NT2/D1 (cell line): ENCODE data around the gene TNFSF4.
A peak's percentile ranks its signal among the peaks of the same experiment; 100 is the strongest.

Source experiments
- DNase-seq: peaks from one replicate; pipeline ENCODE4 v3.0.0-alpha.2; 2011; ENCODE audit warnings: low read depth, low spot score
- H3K27me3 ChIP-seq: 2 replicates; pipeline ENCODE4 v1.6.0; 2011; ENCODE audit warnings: mild to moderate bottlenecking; ENCODE audit not compliant: insufficient read length, insufficient read depth
- H3K36me3 ChIP-seq: 2 replicates; pipeline ENCODE4 v1.6.1; 2011; ENCODE audit warnings: mild to moderate bottlenecking, low read length, mixed read lengths; ENCODE audit not compliant: insufficient read depth, insufficient read length
- H3K4me1 ChIP-seq: 2 replicates; pipeline ENCODE4 v1.5.1; 2011; ENCODE audit not compliant: insufficient read depth, insufficient read length
- H3K4me3 ChIP-seq: 2 replicates; pipeline ENCODE4 v1.5.1; 2011; ENCODE audit warnings: low read depth; ENCODE audit not compliant: insufficient read length
- H3K9ac ChIP-seq: 2 replicates; pipeline ENCODE4 v1.6.0; 2011; ENCODE audit warnings: low read depth; ENCODE audit not compliant: insufficient read length
- H3K9me3 ChIP-seq: 2 replicates; pipeline ENCODE4 v1.5.1; 2011; ENCODE audit warnings: mild to moderate bottlenecking, low read length; ENCODE audit not compliant: insufficient read depth
- SUZ12 ChIP-seq: IDR thresholded peaks from 2 replicates; pipeline ENCODE4 v1.6.1; 2011; ENCODE audit not compliant: insufficient read length, insufficient read depth; ENCODE audit errors: extremely low read depth
- YY1 ChIP-seq: IDR thresholded peaks from 2 replicates; pipeline ENCODE4 v1.6.1; 2011; ENCODE audit not compliant: insufficient read length, insufficient read depth
- ZNF274 ChIP-seq: IDR thresholded peaks from 2 replicates; pipeline ENCODE4 v1.6.1; 2011; ENCODE audit warnings: mild to moderate bottlenecking, low read depth, low read length

Gene TNFSF4, protein sequence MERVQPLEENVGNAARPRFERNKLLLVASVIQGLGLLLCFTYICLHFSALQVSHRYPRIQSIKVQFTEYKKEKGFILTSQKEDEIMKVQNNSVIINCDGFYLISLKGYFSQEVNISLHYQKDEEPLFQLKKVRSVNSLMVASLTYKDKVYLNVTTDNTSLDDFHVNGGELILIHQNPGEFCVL

DNA sequence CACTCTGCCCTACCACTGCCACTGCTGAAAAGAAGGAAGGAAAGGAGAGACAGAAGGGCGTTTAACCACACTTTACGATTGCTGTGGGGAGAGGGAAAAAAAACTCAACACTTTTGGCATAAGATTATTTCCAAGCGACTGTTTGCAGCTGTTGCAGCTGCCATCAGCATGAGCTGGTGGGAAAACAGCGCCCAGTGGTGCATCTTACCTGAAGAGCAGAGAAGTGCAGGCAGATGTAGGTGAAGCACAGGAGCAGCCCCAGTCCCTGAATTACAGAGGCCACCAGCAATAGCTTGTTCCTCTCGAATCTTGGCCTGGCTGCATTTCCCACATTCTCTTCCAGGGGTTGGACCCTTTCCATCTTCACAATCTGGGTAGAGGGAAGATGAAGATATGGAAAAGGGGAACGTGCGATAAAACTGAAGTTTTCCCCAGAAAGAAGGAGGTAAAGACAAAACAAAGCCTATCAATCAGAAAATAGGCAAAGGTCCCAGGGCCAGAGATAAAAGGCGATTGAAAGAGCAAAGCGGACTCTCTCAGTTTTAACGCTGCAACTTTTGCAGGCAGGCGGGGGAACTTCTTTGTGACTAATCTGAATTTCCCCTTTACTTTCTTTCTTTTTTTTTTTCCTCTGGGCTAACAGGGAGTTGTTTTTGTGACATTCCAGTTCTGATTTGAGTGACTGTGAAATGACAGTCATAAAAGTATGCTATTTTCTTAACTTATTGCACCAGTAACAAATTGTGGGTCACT, at the start of gene TNFSF4:
TSS of gene TNFSF4 (minus strand) at position 516 of the 753 bp plus-strand sequence. CDS start at position 361, 155 bp downstream.
- Histone ChIP-seq H3K4me1 (no peaks in the 10 kb centered on the region), H3K9me3 (no peaks in the 10 kb centered on the region), H3K9ac (no peak within 1 kb of the TSS), H3K27me3 (no peaks in the 10 kb centered on the region), H3K4me3 (no peak within 1 kb of the TSS), H3K36me3 (no peaks in the 10 kb centered on the region)
- TF ChIP-seq YY1 (no peak), SUZ12 (no peak), ZNF274 (no peak)
- no peak for DNase-seq

DNA sequence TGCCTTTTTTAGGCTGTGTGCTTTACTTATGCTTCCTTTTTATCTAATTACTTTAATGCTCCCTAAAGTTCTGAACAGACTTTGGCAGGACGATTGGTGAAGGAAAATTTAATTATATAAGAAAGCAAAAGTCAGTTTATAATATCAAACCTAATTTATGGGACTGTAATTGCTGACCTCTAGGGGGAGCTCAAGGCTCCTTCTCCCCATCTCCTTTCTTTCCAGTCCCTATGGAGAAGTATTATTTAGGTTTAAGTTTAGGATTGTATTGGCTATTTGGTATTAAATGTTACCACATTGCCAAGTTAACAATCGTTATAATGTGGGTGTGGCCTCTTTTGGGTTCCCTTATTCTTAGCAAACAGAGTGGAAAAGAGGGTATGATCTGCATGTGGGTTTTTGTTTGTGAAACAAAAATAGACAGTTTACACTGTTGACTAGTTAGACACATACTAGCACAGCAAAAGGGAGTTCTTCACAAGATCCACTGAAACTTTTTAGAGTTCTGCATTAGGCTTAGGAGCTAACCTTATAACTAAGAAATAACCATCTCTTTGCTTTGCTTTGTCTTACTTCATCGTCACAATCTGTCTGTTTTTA, 48.2 kb upstream of the TNFSF4 start:
- TF ChIP-seq YY1 (no peak), SUZ12 (no peak), ZNF274 (no peak)
- Histone ChIP-seq H3K27me3 (no peaks in the 10 kb centered on the region), H3K4me1 (peaks cover 2% of the 10 kb centered on the region), H3K9ac (no peak overlapping the region), H3K9me3 (no peaks in the 10 kb centered on the region; the same call in 1 of the 2 replicates), H3K36me3 (no peaks in the 10 kb centered on the region), H3K4me3 (no peak overlapping the region)
- DNase-seq = peak; percentile 43

DNA sequence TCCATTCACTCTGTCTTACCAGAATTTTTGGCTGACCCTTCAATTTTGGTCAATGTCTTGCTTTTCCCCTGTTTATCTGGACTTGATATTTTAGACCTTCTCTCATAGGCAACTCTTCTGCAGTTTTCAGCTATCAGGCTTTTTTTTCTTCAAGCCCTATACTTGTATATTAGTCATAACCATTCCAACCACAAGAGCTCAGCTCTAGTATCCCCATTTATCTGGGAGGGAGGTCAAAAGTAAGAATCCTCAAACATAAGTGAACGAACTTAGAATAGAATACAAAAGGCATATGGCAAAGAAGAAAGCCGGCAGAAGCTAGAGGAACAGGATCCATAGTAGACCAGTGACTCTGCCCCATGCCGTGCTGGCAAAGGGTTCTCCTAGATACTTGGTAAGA, 45.9 kb upstream of the TNFSF4 start:
- no peaks in the 10 kb centered on the region for H3K27me3 ChIP-seq
- no peaks in the 10 kb centered on the region for H3K4me1 ChIP-seq
- H3K9me3 ChIP-seq = no peaks in the 10 kb centered on the region
- H3K36me3 ChIP-seq = no peaks in the 10 kb centered on the region
- no peak for TF ChIP-seq YY1
- TF ChIP-seq ZNF274 = no peak
- TF ChIP-seq SUZ12 = no peak
- no peak overlapping the region for H3K4me3 ChIP-seq
- no peak for DNase-seq
- no peak overlapping the region for H3K9ac ChIP-seq

DNA sequence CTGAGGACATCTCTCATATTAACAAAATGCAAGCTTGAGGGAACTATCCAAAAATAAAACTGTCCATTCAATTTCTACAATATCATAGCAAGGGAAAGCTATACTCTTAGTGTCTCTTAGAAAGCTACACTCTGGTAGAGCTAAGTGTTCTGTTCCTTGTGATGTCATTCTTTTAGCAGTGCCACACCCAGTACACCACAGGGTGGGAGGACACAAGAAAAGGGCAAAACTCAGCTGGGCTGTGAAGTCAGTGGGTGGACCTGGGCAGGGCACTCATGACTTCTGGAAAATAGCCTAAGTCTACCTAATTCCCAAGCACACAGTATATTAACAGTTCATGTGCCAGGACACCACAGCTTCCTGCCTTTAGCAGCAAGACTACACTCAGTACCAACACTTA, 42.2 kb upstream of the TNFSF4 start:
- Histone ChIP-seq H3K4me3 (no peak overlapping the region), H3K9me3 (no peaks in the 10 kb centered on the region), H3K4me1 (no peaks in the 10 kb centered on the region), H3K9ac (no peak overlapping the region), H3K27me3 (no peaks in the 10 kb centered on the region), H3K36me3 (no peaks in the 10 kb centered on the region)
- DNase-seq = no peak
- TF ChIP-seq ZNF274 = no peak
- TF ChIP-seq SUZ12 = no peak
- no peak for TF ChIP-seq YY1

DNA sequence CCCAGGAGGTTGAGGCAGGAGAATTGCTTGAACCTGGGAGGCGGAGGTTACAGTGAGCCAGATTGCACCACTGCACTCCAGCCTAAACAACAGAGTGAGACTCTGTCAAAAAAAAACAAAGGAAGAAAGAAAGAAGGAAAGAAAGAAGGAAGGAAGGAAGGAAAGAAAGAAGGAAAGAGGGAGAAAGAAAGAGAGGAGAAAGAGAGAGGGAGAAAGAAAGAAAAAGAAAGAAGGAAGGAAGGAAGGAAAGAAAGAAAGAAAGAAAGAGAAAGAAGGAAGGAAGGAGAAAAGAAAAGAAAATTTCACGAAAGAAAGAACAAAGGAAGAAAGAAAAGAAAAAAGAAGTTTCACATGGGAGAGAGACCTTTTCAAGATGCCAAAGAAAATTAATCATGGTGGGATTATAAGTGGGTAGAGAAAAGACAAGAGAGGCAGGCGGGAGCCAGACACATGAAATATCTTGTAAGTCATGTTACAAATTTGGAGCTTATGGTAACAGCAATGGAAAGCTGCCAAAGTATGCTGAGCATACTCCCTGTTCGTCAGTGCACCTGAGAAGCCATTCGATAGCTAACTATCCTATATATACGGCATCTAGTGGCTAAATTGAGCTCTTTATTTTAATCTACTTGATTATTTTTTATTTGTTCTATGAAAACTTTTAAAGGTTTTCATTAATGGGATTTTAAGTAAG, 41.3 kb upstream of the TNFSF4 start:
- Histone ChIP-seq H3K9me3 (peaks cover 6% of the 10 kb centered on the region), H3K4me1 (no peaks in the 10 kb centered on the region), H3K9ac (no peak overlapping the region), H3K27me3 (no peaks in the 10 kb centered on the region), H3K36me3 (no peaks in the 10 kb centered on the region), H3K4me3 (no peak overlapping the region)
- TF ChIP-seq YY1 (no peak), SUZ12 (no peak), ZNF274 (no peak)
- DNase-seq = no peak

DNA sequence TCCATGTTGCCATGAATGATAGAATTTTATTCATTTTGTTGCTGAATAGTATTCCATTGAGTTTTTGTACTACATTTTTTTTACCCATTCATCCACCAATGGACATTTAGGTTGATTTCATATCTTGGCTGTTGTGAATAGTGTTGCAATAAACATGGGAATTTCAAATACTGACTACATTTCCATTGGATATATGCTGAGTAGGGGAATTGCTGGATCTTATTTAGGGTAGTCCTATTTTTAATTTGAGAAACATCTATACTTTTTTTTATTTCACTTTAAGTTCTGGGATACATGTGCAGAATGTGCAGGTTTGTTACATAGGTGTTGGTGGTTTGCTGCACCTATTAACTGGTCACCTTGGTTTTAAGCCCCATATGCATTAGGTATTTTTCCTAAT, 38.8 kb upstream of the TNFSF4 start:
- Histone ChIP-seq H3K36me3 (no peaks in the 10 kb centered on the region), H3K9ac (no peak overlapping the region), H3K9me3 (peaks cover 13% of the 10 kb centered on the region), H3K27me3 (no peaks in the 10 kb centered on the region), H3K4me3 (no peak overlapping the region), H3K4me1 (no peaks in the 10 kb centered on the region)
- TF ChIP-seq YY1 = no peak
- no peak for TF ChIP-seq SUZ12
- TF ChIP-seq ZNF274 = no peak
- no peak for DNase-seq

DNA sequence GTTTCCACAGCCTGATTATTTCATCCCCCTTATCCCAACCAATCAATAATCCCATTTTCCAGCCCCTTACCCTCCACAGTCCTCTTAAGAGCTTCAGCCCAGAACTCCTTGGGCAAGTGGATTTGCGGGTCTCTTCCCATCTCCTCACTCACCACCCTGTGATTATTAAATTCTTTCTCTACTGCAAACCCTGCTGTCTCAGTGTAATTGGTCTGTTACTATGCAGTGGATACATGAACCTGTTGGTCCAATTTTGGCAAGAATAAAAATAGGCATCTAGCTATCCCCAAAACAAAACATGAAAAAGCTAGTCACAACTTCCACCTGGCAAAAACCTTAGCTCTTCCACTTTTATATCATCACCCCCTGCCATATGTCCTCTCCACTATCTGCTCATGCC, 36.2 kb upstream of the TNFSF4 start:
- TF ChIP-seq ZNF274 (no peak), YY1 (no peak), SUZ12 (no peak)
- no peak overlapping the region for H3K9ac ChIP-seq
- no peaks in the 10 kb centered on the region for H3K36me3 ChIP-seq
- H3K27me3 ChIP-seq = no peaks in the 10 kb centered on the region
- H3K4me1 ChIP-seq = no peaks in the 10 kb centered on the region
- no peak for DNase-seq
- no peak overlapping the region for H3K4me3 ChIP-seq
- H3K9me3 ChIP-seq = peaks cover 20% of the 10 kb centered on the region
